ENCODE data around the gene TMEM244. TPM values are rescaled to one million over a fixed set of nuclear protein-coding genes. Genes with fewer than 3 reads are reported as not detected.
"Not testable (repeated sequence)": the region's sequence is repeated elsewhere in the genome, so short reads cannot be mapped to it uniquely, and the experiment has no call there.

The TMEM244 gene
- total RNA-seq, 4 donors from 2014 or later: not detected

GRCh38 chr6:129842137-129842536, 19.0 kb downstream of the TMEM244 start:
- Histone ChIP-seq H3K27me3 (no peaks in the 10 kb centered on the region), H3K4me1 (no peaks in the 10 kb centered on the region), H3K36me3 (no peaks in the 10 kb centered on the region), H3K9me3 (no peaks in the 10 kb centered on the region), H3K27ac (no peak overlapping the region), H3K4me3 (no peak overlapping the region)
- intact Hi-C loops (cut with DNase I; ENCODE audit: low total_unique reads) (no loop called here), in situ Hi-C loops (cut with MboI; ENCODE audit: low sequenced_read_pairs in 4 of 4) (no loop called here)
- no peak for ATAC-seq
- TF ChIP-seq POLR2A (IDR thresholded peaks at IDR 0.05) (no peak), CTCF (IDR thresholded peaks at IDR 0.05 in 4 of 5, conservative IDR thresholded peaks at IDR 0.05 in 1 of 5) (no peak)
- DNase-seq: no peak

- ATAC-seq; H3K27me3 ChIP-seq; H3K9me3 ChIP-seq; H3K27ac ChIP-seq; DNase-seq; H3K36me3 ChIP-seq; H3K4me1 ChIP-seq; in situ Hi-C loops (cut with MboI; ENCODE audit: low sequenced_read_pairs in 4 of 4); H3K4me3 ChIP-seq; intact Hi-C loops (cut with DNase I; ENCODE audit: low total_unique reads): not testable (repeated sequence)
Observed at GRCh38 chr6:129839562-129839961, 21.6 kb downstream of the TMEM244 start.

- DNase-seq: no peak
- H3K4me1 ChIP-seq: no peaks in the 10 kb centered on the region
- no peak overlapping the region for H3K4me3 ChIP-seq
- H3K9me3 ChIP-seq: no peaks in the 10 kb centered on the region
- in situ Hi-C loops (cut with MboI; ENCODE audit: low sequenced_read_pairs in 4 of 4): no loop called here
- no peaks in the 10 kb centered on the region for H3K27me3 ChIP-seq
- H3K36me3 ChIP-seq: no peaks in the 10 kb centered on the region
- intact Hi-C loops (cut with DNase I; ENCODE audit: low total_unique reads): no loop called here
- TF ChIP-seq CTCF (IDR thresholded peaks at IDR 0.05 in 4 of 5, conservative IDR thresholded peaks at IDR 0.05 in 1 of 5): no peak
- no peak for TF ChIP-seq POLR2A (IDR thresholded peaks at IDR 0.05)
- ATAC-seq: no peak
- no peak overlapping the region for H3K27ac ChIP-seq
Observed at GRCh38 chr6:129835691-129836090, 25.4 kb downstream of the TMEM244 start.

- Histone ChIP-seq H3K27me3 (no peaks in the 10 kb centered on the region), H3K4me3 (no peak overlapping the region), H3K9me3 (no peaks in the 10 kb centered on the region), H3K36me3 (no peaks in the 10 kb centered on the region), H3K4me1 (no peaks in the 10 kb centered on the region), H3K27ac (no peak overlapping the region)
- in situ Hi-C loops (cut with MboI; ENCODE audit: low sequenced_read_pairs in 4 of 4): no loop called here
- TF ChIP-seq POLR2A (IDR thresholded peaks at IDR 0.05) (no peak), CTCF (IDR thresholded peaks at IDR 0.05 in 4 of 5, conservative IDR thresholded peaks at IDR 0.05 in 1 of 5) (no peak)
- intact Hi-C loops (cut with DNase I; ENCODE audit: low total_unique reads): no loop called here
- ATAC-seq (no peak), DNase-seq (no peak)
Observed at GRCh38 chr6:129832299-129832698, 28.8 kb downstream of the TMEM244 start.

- no peak overlapping the region for H3K27ac ChIP-seq
- TF ChIP-seq CTCF (IDR thresholded peaks at IDR 0.05 in 4 of 5, conservative IDR thresholded peaks at IDR 0.05 in 1 of 5): no peak
- no peak for TF ChIP-seq POLR2A (IDR thresholded peaks at IDR 0.05)
- H3K27me3 ChIP-seq: no peaks in the 10 kb centered on the region
- no peaks in the 10 kb centered on the region for H3K36me3 ChIP-seq
- no peaks in the 10 kb centered on the region for H3K9me3 ChIP-seq
- H3K4me3 ChIP-seq: no peak overlapping the region
- in situ Hi-C loops (cut with MboI; ENCODE audit: low sequenced_read_pairs in 4 of 4): no loop called here
- intact Hi-C loops (cut with DNase I; ENCODE audit: low total_unique reads): no loop called here
- DNase-seq (no peak), ATAC-seq (no peak)
- no peaks in the 10 kb centered on the region for H3K4me1 ChIP-seq
Observed at GRCh38 chr6:129828229-129828628, 32.9 kb downstream of the TMEM244 start.

Measured in gastrocnemius medialis (tissue), 4 donors.